ENCODE results near the gene PRRG2.

PRRG2 gene

GRCh38 chr19:49557641-49558325 lies 23.3 kb upstream of the PRRG2 start:
- peak in 4 of 6 experiments; percentile 19 to 56 (median 50) for DNase-seq

DNA sequence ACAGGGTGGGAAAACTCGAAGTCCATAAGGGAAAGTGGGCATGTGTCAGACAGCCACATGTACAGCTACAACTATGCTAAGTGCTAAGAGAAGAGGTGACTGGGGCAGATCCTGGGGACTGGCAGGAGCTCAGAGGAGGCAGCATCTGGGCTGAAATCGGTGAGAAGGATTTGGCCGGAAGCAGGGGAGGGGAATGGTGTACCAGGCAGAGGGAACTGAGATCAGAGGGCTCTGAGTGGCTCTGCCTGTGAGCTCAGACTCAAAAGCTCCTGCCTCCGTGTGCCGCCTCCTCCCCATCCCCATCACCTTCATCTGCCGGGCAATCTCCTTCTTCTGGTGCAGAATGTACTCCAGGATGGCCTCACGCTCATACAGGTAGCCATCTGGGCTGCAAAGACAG lies 22.5 kb upstream of the PRRG2 start:
- DNase-seq: peak; percentile 33 to 63 (median 50)

GRCh38 chr19:49559443-49559842 lies 21.7 kb upstream of the PRRG2 start:
- no peak for DNase-seq

- peak in 3 of 6 experiments; percentile 26 to 33 (median 29) for DNase-seq
Measured at GRCh38 chr19:49559928-49560327, 21.2 kb upstream of the PRRG2 start.

- peak; percentile 11 to 49 (median 26) for DNase-seq
Measured at GRCh38 chr19:49560358-49560900, 20.7 kb upstream of the PRRG2 start.

GRCh38 chr19:49564616-49565045 lies 16.5 kb upstream of the PRRG2 start:
- DNase-seq: peak in 5 of 6 experiments; percentile 22 to 60 (median 48)

GRCh38 chr19:49565261-49565660 lies 15.9 kb upstream of the PRRG2 start:
- peak in 4 of 6 experiments; percentile 23 to 62 (median 54) for DNase-seq

- DNase-seq: no peak
Measured at GRCh38 chr19:49566302-49566701, 14.8 kb upstream of the PRRG2 start.

DNA sequence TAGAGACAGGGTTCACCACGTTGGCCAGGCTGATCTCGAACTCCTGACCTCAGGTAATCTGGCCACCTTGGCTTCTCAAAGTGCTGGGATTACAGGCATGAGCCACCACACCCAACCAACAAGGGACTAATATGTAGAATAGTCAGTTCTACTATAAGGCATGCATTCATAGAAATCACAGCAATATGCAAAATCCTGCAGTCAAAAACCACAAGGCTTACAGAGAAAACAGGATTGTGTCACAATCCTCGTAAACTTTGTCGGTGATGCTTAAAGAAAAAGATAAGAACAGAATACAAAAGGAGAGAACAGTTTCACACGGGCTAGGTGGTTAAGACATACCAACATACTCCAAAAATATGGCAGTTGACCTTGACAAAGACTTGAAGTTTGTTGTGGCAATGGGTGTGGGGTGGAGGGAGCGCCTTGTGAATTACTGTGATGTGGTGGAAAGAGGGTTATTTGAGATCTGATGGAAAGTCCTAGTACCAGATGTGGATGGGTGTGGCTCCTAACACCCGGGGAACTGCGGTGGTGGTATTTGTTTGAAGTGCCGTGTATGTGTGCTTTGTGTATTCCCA lies 13.2 kb upstream of the PRRG2 start:
- peak; percentile 70 to 96 (median 83) for DNase-seq

DNA sequence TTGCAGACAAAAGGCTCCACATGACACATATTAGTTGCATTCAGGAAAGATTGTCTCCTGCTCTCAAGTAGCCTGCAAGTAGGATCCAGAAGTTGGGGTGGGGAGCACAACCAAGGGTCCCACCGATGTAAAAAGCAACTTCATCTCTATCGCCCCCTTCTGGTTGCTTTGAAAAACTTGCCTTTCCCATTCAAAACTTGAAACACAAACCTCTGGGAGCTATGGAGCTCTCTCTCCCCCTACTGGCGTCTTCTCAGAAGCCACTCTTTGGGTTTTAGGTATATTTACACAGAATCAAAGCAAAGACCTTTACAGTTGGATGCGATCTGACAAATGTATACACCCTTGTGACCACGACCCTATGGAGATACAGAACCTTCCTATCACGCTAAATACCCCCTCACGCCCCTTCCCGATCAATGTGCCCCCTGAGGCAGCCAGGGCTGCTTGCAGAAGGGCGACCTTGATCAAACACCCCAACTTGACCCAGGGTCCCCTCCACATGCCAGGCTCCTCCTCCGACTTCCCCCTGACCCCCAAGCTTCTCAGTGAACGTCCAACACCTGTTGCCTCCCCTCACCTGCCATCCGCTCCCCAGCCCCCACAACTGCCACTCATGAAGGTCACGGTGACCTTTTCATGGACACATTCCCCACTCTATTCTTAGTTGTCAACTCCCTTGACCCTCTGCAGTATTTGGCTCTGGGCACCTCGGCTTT lies 10.8 kb upstream of the PRRG2 start:
- DNase-seq: peak; percentile 32 to 88 (median 74)

GRCh38 chr19:49570997-49571676 lies 10.0 kb upstream of the PRRG2 start:
- peak; percentile 21 to 65 (median 36) for DNase-seq

DNA sequence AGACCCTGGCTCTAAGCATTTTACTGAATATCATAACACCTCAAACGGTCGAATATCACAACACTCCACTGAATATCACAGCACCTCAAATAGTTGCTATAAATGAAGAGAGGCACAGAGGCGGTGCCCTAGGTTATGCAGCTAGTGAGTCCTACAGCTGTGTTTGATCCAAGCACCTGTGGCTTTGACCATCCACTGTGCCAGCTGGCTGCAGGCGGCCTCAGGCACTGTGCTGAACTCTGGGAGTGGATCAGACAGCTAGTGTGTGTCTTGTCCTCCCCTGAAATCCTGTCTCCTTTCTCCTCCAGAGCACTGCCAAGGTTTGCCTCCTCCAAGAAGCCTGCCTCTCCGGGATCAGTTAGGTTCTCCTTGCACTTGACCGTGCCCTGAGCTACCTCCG lies 8.1 kb upstream of the PRRG2 start:
- no peak for DNase-seq

DNA sequence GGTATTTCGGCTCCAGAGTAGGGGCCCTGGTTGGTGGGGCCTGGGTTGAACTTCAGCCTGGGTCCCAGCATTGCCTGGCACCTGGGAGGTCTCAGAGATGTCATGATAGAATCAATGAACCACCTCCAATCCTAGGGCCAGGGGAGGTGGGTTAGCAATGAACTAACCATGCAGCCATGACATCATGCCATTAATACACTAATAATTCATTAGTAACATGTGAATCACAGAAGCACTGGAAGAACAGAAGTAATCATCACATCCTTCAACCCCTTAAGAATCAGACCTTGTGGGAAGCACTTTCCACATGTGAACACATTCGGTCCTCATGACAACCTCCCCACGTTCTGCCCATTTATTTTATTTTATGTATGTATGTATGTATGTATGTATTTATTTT lies 7.7 kb upstream of the PRRG2 start:
- no peak for DNase-seq

DNA sequence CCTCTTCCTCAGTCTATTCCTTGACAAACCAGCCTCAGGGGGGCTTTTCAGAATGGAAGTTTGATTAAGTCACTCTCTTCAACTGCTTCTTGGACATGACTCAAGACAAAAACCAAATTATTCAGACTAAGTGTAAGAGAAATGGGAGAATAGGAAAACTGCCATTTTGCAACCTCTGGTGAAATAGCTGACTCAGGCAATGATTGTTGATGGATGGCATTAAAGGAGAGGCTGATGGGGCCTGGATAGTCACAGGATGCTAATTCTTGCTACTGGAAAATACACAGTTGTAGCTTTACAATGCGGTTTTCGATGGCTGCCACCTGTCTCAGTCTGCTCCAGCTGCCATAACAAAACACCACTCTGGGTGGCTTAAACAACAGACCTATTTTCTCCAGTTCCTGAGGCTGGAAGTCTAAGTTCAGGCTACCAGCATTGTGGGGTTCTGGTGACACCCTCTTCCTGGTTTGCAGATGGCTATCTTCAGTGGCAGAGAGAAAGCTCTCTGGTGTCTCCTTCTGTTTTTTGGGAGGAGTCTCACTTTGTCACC lies 6.8 kb upstream of the PRRG2 start:
- DNase-seq: no peak

DNA sequence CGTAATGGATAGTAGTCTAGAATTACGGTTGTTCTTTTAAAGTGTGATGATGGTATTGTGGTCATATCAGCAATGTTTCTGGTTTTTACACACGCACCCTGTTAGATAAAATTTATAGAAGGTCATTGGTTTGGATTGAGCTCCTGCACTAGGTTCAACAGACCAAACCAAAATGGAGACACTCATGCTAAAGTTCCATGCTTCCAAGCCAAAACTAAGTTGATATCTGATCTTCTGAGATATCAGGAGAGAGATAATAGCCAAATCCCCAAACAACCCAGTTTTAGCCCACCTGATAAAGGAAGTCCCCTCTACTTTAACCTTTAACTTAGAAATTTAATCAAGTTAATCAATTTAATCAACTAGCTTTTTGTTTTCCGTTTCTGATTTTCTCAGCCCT lies 1.9 kb upstream of the PRRG2 start:
- no peak for DNase-seq

- DNase-seq: no peak
Measured at GRCh38 chr19:49579947-49580263, 1.2 kb upstream of the PRRG2 start.

DNA sequence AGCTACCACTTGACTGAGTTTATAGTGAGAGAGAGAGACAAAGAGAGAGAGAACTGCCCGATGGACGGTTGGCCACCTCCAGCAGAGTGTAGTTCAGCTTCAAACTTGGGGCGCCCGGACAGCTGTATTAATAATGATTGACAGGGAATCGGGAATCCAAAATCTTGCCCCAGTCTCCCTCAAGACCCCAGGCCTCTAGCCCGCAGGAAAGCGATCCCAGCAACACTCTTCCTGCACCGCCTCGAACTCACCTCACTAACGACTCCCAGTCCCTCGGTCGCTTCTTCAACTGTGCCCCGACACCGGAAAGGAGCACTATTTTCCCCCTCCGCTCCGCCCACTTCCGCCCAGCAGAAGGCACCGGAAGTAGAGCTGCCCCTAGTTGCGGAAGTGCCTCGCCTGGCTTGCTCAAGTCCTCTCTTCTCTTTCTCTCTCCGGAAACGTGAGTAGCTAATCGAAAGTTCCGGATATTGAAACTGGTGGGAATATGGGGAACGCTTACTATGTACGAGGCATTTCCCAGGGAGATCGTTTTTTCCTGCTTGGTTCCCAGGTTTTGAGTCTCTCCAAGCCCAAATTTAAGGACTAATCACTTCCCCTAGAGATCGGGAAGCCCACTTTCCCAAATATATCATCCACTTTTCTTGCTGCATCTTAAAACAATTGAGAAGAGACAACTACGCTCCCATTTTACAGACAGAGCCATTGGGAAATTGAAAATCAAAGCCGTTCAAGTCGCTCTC lies 681 bp upstream of the PRRG2 start, which contains the start of gene NOSIP:
NOSIP (minus strand) TSS at position 293 of the 743 bp plus-strand sequence. CDS start 19,865 bp downstream, outside the sequence.
- DNase-seq: peak; percentile 87 to 95 (median 94)

- DNase-seq: no peak
Measured at GRCh38 chr19:49583239-49583638, 2.1 kb downstream of the PRRG2 start.

DNA sequence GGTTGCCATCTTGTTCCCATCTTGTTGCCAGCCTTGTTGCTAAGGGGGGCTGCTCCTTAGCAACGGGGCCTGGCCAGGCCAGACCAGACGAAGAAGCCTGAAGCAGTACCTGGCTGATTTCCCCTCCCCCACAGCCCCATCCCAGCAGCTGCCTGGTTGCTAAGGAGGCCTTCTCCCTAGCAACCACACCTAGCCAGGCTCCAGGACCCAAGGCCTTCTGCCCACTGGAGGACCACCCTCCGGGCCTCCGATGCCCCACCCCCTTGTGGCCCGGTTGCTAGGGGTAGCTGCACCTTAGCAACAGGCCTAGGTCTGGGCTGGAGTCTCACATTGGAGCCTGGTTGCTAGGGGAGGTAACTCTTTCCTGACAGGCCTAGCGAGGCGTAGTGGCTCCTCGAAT lies 3.9 kb downstream of the PRRG2 start:
- DNase-seq: no peak

DNA sequence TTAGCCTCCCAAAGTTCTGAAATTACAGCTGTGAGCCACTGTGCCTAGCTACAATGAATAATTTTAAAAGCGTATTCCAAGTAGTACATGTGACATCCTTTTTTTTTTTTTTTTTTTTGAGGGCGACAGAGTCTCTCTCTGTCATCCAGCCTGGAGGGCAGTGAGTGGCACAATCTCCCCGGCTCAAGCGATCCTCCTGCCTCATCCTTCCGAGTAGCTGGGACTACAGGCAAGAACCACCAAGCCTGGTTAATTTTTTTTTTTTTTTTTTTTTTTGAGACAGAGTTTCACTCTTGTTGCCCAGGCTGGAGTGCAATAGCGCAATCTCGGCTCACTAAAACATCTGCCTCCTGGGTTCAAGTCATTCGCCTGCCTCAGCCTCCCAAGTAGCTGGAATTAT lies 6.1 kb downstream of the PRRG2 start:
- no peak for DNase-seq

DNA sequence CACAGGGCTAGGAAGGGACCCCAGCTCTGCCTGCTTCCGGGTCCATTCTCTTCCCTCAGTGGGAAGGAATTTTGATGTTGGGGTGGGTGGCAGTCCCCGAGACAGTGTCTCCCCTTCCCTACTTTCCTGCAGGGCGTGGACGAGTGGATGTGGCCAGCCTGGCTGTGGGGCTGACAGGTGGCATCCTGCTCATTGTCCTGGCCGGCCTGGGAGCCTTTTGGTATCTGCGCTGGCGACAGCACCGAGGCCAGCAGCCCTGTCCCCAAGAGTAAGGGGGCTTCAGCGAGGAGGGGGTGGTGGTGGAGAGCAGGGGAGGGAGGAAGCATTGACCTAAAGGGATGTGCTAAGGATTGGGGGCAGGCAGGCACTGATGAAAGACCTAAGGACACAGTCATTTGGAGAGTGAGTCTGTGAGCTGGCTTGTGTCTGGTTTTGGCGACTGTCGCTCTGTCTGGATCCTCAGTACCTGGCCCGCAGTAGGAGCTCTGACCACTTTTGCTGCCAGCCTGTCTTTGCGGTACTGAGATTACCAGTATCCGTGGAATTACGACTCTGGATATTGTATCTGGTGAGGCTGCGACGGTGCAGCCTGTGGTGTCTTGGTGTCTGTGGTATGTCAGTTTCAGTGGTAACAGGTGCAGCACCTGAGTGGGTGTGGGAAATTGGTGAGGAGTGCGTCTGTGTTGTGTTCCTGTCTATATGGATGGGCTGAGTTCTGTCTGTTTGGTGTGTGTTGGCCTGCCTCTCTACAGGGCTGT lies 7.4 kb downstream of the PRRG2 start:
- peak in 5 of 6 experiments; percentile 11 to 43 (median 34) for DNase-seq

Measured in stimulated activated naive CD4-positive, alpha-beta T cell (primary cell).